Neuronal stem cell (in vitro differentiated cells): ENCODE results near the gene SPSB2.

Experiments used
- DNase-seq: peaks from one replicate; pipeline ENCODE4 v3.0.0-alpha.2; 2013; ENCODE audit warnings: low spot score
- H2AFZ ChIP-seq: one replicate; pipeline ENCODE4 v1.6.1; 2013; ENCODE audit warnings: mild to moderate bottlenecking, low read length, inconsistent platforms
- H2AK5ac ChIP-seq: 2 replicates; pipeline ENCODE4 v1.6.1; 2013; ENCODE audit warnings: low read depth, mild to moderate bottlenecking, inconsistent platforms, low read length, moderate library complexity, mixed read lengths
- H2BK120ac ChIP-seq: 2 replicates; pipeline ENCODE4 v1.6.1; 2013; ENCODE audit warnings: low read depth, mild to moderate bottlenecking, inconsistent platforms, low read length, moderate library complexity, mixed read lengths
- H2BK12ac ChIP-seq: one replicate; pipeline ENCODE4 v1.6.1; 2013; ENCODE audit warnings: low read length, inconsistent platforms
- H2BK15ac ChIP-seq: 2 replicates; pipeline ENCODE4 v1.6.1; 2013; ENCODE audit warnings: mild to moderate bottlenecking, low read length, inconsistent platforms, mixed read lengths
- H2BK5ac ChIP-seq: one replicate; pipeline ENCODE4 v1.6.1; 2013; ENCODE audit warnings: inconsistent platforms, mild to moderate bottlenecking, low read length, moderate library complexity
- H3K14ac ChIP-seq: one replicate; pipeline ENCODE4 v1.6.1; 2013; ENCODE audit warnings: low read length, inconsistent platforms
- H3K18ac ChIP-seq: 2 replicates; pipeline ENCODE4 v1.6.1; 2013; ENCODE audit warnings: low read length, inconsistent platforms
- H3K23ac ChIP-seq: 2 replicates; pipeline ENCODE4 v1.6.1; 2013; ENCODE audit warnings: low read depth, mild to moderate bottlenecking, mixed read lengths, low read length, inconsistent platforms; ENCODE audit not compliant: poor library complexity
- H3K27ac ChIP-seq: replicated peaks from 3 replicates; pipeline ENCODE4 v1.5.1; 2013; ENCODE audit warnings: low read length, inconsistent platforms
- H3K27me3 ChIP-seq, 3 experiments: 2 replicates each; pipeline ENCODE4 v1.6.1; 2013; ENCODE audit warnings: low read length in 3 of 3, mild to moderate bottlenecking in 2 of 3, inconsistent platforms in 1 of 3, low read depth in 1 of 3, mixed read lengths in 1 of 3, moderate library complexity in 1 of 3; ENCODE audit not compliant: control insufficient read depth in 3 of 3, insufficient read depth in 3 of 3
- H3K36me3 ChIP-seq, 2 donors: replicated peaks in 1 of 2; 2 replicates each; pipeline ENCODE4 v1.6.1; 2013; ENCODE audit warnings: low read length in 2 of 2; ENCODE audit not compliant: control insufficient read depth in 2 of 2, insufficient read depth in 2 of 2
- H3K4ac ChIP-seq: 2 replicates; pipeline ENCODE4 v1.6.1; 2013; ENCODE audit warnings: inconsistent platforms, mild to moderate bottlenecking, low read length, moderate library complexity
- H3K4me1 ChIP-seq, 2 donors: 1 replicate in 1 of 2; 2 replicates in 1 of 2; pipeline ENCODE4 v1.6.1; 2013; ENCODE audit warnings: low read length in 2 of 2, low read depth in 1 of 2; ENCODE audit not compliant: control insufficient read depth in 2 of 2, insufficient read depth in 1 of 2
- H3K4me2 ChIP-seq: one replicate; pipeline ENCODE4 v1.6.1; 2013; ENCODE audit warnings: mild to moderate bottlenecking, low read length, inconsistent platforms; ENCODE audit not compliant: insufficient read depth, poor library complexity, severe bottlenecking
- H3K4me3 ChIP-seq, 2 donors: 2 replicates each; pipeline ENCODE4 v1.5.1; 2013; ENCODE audit warnings: low read length in 2 of 2, mild to moderate bottlenecking in 2 of 2, inconsistent platforms in 1 of 2, moderate library complexity in 1 of 2
- H3K79me1 ChIP-seq: one replicate; pipeline ENCODE4 v1.6.1; 2013; ENCODE audit warnings: low read depth, mild to moderate bottlenecking, inconsistent platforms, low read length, moderate library complexity
- H3K9ac ChIP-seq: one replicate; pipeline ENCODE4 v1.6.1; 2013; ENCODE audit warnings: mild to moderate bottlenecking, low read depth, low read length, inconsistent platforms; ENCODE audit not compliant: poor library complexity
- H3K9me3 ChIP-seq, 2 donors: replicated peaks in 1 of 2; 2 replicates each; pipeline versions ENCODE3 to v1.6.1; 2013; ENCODE audit warnings: low read length in 2 of 2, mild to moderate bottlenecking in 2 of 2, inconsistent platforms in 1 of 2, low read depth in 1 of 2, mixed read lengths in 1 of 2, moderate library complexity in 1 of 2; ENCODE audit not compliant: control insufficient read depth in 2 of 2, insufficient read depth in 1 of 2
- H4K8ac ChIP-seq: one replicate; pipeline ENCODE4 v1.6.1; 2013; ENCODE audit warnings: low read depth, mild to moderate bottlenecking, inconsistent platforms, low read length, moderate library complexity
- H4K91ac ChIP-seq: one replicate; pipeline ENCODE4 v1.6.1; 2013; ENCODE audit warnings: low read length, low read depth, mild to moderate bottlenecking, inconsistent platforms; ENCODE audit not compliant: poor library complexity
- WGBS, 2 donors: extraction: QIAGEN DNeasy Blood & Tissue Kit; methylation state at CpG; one replicate each; pipeline ENCODE4 v1.1.7; 2013; ENCODE audit warnings: missing lambda C conversion rate in 2 of 2, mixed read lengths in 1 of 2; ENCODE audit not compliant: insufficient read length in 2 of 2, insufficient replicate concordance in 1 of 2; ENCODE audit errors: extremely low coverage in 2 of 2; 5-methylcytosine and 5-hydroxymethylcytosine counted together

SPSB2 gene

GRCh38 chr12:6904280-6905276 lies 31.5 kb upstream of the SPSB2 start, which contains the start of gene LRRC23:
LRRC23 (plus strand) TSS chr12:6904822; CDS start chr12:6905634, 812 bp downstream.
- Histone ChIP-seq H2BK5ac (peak within 1 kb of the TSS; percentile 88), H3K4ac (peak within 1 kb of the TSS; percentile 79), H3K4me2 (peak within 1 kb of the TSS; percentile 88), H3K9me3 (no peaks in the 10 kb centered on the region), H2BK15ac (peak within 1 kb of the TSS; percentile 71), H3K14ac (no peak within 1 kb of the TSS), H3K79me1 (peaks cover 1% of the 10 kb centered on the region), H3K27ac (peak within 1 kb of the TSS; percentile 93), H3K36me3 (no peaks in the 10 kb centered on the region), H3K18ac (peak within 1 kb of the TSS; percentile 86), H3K23ac (peak within 1 kb of the TSS; percentile 51), H4K8ac (no peak within 1 kb of the TSS), H2BK120ac (no peak within 1 kb of the TSS), H2AFZ (peak within 1 kb of the TSS; percentile 93), H3K4me3 (peak within 1 kb of the TSS; percentile 55 to 72), H2BK12ac (peak within 1 kb of the TSS; percentile 47), H3K27me3 (no peaks in the 10 kb centered on the region), H3K4me1 (peaks cover 10 to 15% of the 10 kb centered on the region in 2 donors), H3K9ac (peak within 1 kb of the TSS; percentile 75), H4K91ac (no peak within 1 kb of the TSS), H2AK5ac (no peak within 1 kb of the TSS)
- peak; percentile 99 for DNase-seq
- WGBS, 2 donors, result no CpG with 5 or more reads among the region's 34 CpGs

DNA sequence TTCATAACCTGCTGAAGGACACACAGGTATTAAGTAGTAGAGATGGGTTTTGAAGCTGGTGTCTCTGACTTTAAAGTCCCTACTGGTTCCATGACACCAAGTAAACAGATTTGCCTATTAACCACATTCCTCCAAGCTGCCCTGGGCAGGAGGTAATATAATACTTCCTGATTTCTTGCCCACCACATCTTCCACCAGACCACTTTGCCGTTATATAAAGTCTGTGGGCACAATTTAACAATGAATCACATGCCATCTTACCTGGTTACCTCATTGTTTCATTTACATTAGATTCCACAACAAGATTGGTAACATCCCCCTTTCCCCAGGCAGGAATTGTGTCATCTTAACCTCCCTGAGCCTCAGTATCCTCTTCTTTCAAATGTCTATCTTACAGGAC lies 30.6 kb upstream of the SPSB2 start:
- Histone ChIP-seq H3K4me3 (no peak overlapping the region), H4K8ac (no peak overlapping the region), H3K4me2 (no peak overlapping the region), H2BK120ac (no peak overlapping the region), H3K9me3 (no peaks in the 10 kb centered on the region), H3K14ac (no peak overlapping the region), H3K36me3 (no peaks in the 10 kb centered on the region), H3K23ac (no peak overlapping the region), H3K4ac (no peak overlapping the region), H2BK12ac (no peak overlapping the region), H3K27ac (no peak overlapping the region), H3K9ac (no peak overlapping the region), H2AFZ (peak overlapping the region; percentile 93), H3K27me3 (no peaks in the 10 kb centered on the region), H4K91ac (no peak overlapping the region), H2AK5ac (no peak overlapping the region), H3K79me1 (peaks cover 1% of the 10 kb centered on the region), H2BK5ac (no peak overlapping the region), H2BK15ac (no peak overlapping the region), H3K18ac (no peak overlapping the region), H3K4me1 (peaks cover 10 to 15% of the 10 kb centered on the region in 2 donors)
- no CpG with 5 or more reads among the region's 1 CpG for WGBS, 2 donors
- DNase-seq, result no peak

DNA sequence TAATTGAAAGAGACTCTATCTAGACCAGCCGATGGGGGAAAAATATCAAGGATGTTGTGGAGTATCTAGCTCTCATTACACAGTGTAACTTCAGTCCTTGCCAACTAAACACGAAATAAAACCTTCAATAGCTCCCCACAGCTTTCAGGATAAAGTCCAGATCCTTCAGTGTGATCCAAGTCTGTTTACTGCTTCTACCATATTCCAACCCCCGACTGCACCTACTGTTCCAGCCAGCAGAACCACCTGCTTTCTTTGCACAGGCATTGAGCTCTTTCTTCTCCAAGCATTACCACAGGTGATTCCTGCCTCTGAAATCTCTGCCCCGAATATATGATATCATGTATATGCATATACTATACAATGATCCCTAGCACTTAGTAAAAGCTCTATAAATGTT lies 29.3 kb upstream of the SPSB2 start:
- Histone ChIP-seq H3K4me1 (peaks cover 10 to 15% of the 10 kb centered on the region in 2 donors), H4K91ac (no peak overlapping the region), H3K14ac (no peak overlapping the region), H2BK15ac (no peak overlapping the region), H3K18ac (no peak overlapping the region), H4K8ac (no peak overlapping the region), H2AK5ac (no peak overlapping the region), H3K36me3 (no peaks in the 10 kb centered on the region), H2BK120ac (no peak overlapping the region), H3K9ac (no peak overlapping the region), H2AFZ (no peak overlapping the region), H3K23ac (no peak overlapping the region), H3K4me2 (no peak overlapping the region), H3K27ac (no peak overlapping the region), H3K79me1 (peaks cover 1% of the 10 kb centered on the region), H3K4me3 (no peak overlapping the region), H2BK5ac (no peak overlapping the region), H3K27me3 (no peaks in the 10 kb centered on the region), H3K4ac (no peak overlapping the region), H2BK12ac (no peak overlapping the region), H3K9me3 (no peaks in the 10 kb centered on the region)
- DNase-seq, result no peak
- no CpG with 5 or more reads among the region's 4 CpGs for WGBS, 2 donors

- H3K4me2 ChIP-seq, result no peak overlapping the region
- no peaks in the 10 kb centered on the region for H3K27me3 ChIP-seq
- no peak overlapping the region for H3K27ac ChIP-seq
- H3K14ac ChIP-seq, result no peak overlapping the region
- H3K4me3 ChIP-seq, result no peak overlapping the region
- H2BK120ac ChIP-seq, result no peak overlapping the region
- H2BK12ac ChIP-seq, result no peak overlapping the region
- no CpG with 5 or more reads among the region's 10 CpGs for WGBS, 2 donors
- no peak overlapping the region for H2BK5ac ChIP-seq
- no peaks in the 10 kb centered on the region for H3K79me1 ChIP-seq
- peaks cover 3 to 6% of the 10 kb centered on the region in 2 donors for H3K4me1 ChIP-seq
- no peak overlapping the region for H4K8ac ChIP-seq
- no peak overlapping the region for H2AFZ ChIP-seq
- no peak overlapping the region for H3K9ac ChIP-seq
- H2AK5ac ChIP-seq, result no peak overlapping the region
- no peak overlapping the region for H3K4ac ChIP-seq
- no peaks in the 10 kb centered on the region for H3K9me3 ChIP-seq
- no peak overlapping the region for H3K18ac ChIP-seq
- no peak overlapping the region for H2BK15ac ChIP-seq
- H3K23ac ChIP-seq, result no peak overlapping the region
- no peaks in the 10 kb centered on the region for H3K36me3 ChIP-seq
- DNase-seq, result no peak
- H4K91ac ChIP-seq, result no peak overlapping the region
These were observed 26.9 kb upstream of the SPSB2 start for GRCh38 chr12:6899837-6900519.
